Measurements from ENCODE around the gene TMEM63B. TPM values are rescaled to one million over a fixed set of nuclear protein-coding genes. Genes with fewer than 3 reads are reported as not detected.

Gene TMEM63B
- total and polyA plus RNA-seq, 9 of the 15 experiments (the other 6 are each of a cell fraction or from before 2014, with no cell fraction given): 0.14 to 39.4 (median 14.4) TPM

GRCh38 chr6:44127186-44128019, at the start of gene TMEM63B, which contains the start of gene MRPL14 (continued):
- TF ChIP-seq THAP12 (CRISPR knock-in tag; IDR thresholded peaks at IDR 0.05) (peak; percentile 38; the same call in 1 of the 2 replicates), CEBPG (CRISPR knock-in tag; IDR thresholded peaks at IDR 0.05) (no peak), CEBPG (tag; conservative IDR thresholded peaks at IDR 0.05 in 1 of 2, IDR thresholded peaks at IDR 0.05 in 1 of 2) (no peak), ZNF347 (CRISPR knock-in tag; IDR thresholded peaks at IDR 0.05; ENCODE audit: low read depth) (no peak), PHF8 (IDR thresholded peaks at IDR 0.05; ENCODE audit: borderline replicate concordance, low read length) (peak; percentile 80; the same call in 1 of the 2 replicates), TEAD2 (tag; IDR thresholded peaks at IDR 0.05) (no peak), MYC (IDR thresholded peaks at IDR 0.05; ENCODE audit: low read depth, low read length) (peak; percentile 93), MYC (CRISPR knock-in tag; IDR thresholded peaks at IDR 0.05; ENCODE audit: borderline replicate concordance, low read depth) (no peak), TEAD4 (IDR thresholded peaks at IDR 0.05; ENCODE audit: low read length) (no peak), TEAD4 (CRISPR knock-in tag; IDR thresholded peaks at IDR 0.05; ENCODE audit: borderline replicate concordance) (peak; percentile 49; the same call in 1 of the 2 replicates), RBFOX2 (IDR thresholded peaks at IDR 0.05; ENCODE audit: low read depth, low read length) (peak; percentile 83), ZNF263 (CRISPR knock-in tag; IDR thresholded peaks at IDR 0.05; ENCODE audit: borderline replicate concordance) (no peak), MTA2 (IDR thresholded peaks at IDR 0.05; ENCODE audit: low read depth) (no peak), ZBTB17 (CRISPR knock-in tag; IDR thresholded peaks at IDR 0.05) (no peak)
- TF ChIP-seq, protein P1, sequence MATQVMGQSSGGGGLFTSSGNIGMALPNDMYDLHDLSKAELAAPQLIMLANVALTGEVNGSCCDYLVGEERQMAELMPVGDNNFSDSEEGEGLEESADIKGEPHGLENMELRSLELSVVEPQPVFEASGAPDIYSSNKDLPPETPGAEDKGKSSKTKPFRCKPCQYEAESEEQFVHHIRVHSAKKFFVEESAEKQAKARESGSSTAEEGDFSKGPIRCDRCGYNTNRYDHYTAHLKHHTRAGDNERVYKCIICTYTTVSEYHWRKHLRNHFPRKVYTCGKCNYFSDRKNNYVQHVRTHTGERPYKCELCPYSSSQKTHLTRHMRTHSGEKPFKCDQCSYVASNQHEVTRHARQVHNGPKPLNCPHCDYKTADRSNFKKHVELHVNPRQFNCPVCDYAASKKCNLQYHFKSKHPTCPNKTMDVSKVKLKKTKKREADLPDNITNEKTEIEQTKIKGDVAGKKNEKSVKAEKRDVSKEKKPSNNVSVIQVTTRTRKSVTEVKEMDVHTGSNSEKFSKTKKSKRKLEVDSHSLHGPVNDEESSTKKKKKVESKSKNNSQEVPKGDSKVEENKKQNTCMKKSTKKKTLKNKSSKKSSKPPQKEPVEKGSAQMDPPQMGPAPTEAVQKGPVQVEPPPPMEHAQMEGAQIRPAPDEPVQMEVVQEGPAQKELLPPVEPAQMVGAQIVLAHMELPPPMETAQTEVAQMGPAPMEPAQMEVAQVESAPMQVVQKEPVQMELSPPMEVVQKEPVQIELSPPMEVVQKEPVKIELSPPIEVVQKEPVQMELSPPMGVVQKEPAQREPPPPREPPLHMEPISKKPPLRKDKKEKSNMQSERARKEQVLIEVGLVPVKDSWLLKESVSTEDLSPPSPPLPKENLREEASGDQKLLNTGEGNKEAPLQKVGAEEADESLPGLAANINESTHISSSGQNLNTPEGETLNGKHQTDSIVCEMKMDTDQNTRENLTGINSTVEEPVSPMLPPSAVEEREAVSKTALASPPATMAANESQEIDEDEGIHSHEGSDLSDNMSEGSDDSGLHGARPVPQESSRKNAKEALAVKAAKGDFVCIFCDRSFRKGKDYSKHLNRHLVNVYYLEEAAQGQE (IDR thresholded peaks at IDR 0.05; ENCODE audit: borderline replicate concordance): no peak
- TF ChIP-seq, protein P1 (CRISPR knock-in tag; IDR thresholded peaks at IDR 0.05; ENCODE audit: low read depth): no peak
